ENCODE results near the gene GADD45A. TPM values are rescaled to one million over a fixed set of nuclear protein-coding genes. Genes with fewer than 3 reads are reported as not detected.
A peak's percentile ranks its signal among the peaks of the same experiment; 100 is the strongest.
"Not testable (repeated sequence)": the region's sequence is repeated elsewhere in the genome, so short reads cannot be mapped to it uniquely, and the experiment has no call there.

Gene GADD45A
- total RNA-seq, 1 donor from 2014 or later, result 10.9 TPM

DNA sequence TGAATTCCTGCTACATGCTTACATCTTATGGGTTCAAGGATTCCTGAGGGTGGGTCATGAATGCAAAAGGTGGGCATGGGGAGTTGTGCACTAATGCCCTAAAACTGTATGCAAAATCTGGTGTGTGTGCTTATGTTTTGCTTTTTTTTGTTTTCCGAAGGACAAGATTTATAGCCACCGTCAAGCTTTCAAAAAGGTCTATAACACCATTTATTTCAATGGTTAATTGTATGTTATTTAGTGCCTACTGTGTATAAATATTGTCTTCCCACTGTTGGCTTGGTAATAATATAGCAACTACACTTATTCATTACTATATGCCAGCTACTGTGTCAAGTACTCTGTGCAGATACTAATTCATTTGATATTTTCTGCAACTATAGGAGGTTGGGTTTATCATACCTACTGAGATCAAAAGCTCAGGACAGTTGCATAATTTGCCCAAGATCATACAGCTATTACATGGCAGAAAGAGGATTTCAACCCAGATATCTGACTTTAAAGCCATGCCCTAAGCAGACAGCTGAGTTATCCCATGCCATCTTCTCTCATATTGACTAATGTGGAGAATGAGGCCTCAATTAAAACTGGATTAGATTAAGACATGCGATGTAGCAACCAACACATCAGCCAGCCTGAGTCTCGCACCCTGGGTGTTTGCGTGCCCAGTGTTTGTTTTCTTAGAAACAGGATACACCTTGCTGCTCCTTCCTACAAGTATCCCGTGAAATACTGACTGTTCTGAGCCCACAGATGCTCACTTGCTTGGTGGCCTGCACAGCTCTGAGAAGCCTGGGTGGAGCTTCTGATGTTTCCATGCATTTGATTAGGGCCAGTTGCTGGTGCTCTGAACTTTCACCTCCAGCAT lies 34.6 kb downstream of the GADD45A start:
- peak in 1 of 2 donors; percentile 84 for DNase-seq (ENCODE audit: low read depth in 2 of 2)

DNA sequence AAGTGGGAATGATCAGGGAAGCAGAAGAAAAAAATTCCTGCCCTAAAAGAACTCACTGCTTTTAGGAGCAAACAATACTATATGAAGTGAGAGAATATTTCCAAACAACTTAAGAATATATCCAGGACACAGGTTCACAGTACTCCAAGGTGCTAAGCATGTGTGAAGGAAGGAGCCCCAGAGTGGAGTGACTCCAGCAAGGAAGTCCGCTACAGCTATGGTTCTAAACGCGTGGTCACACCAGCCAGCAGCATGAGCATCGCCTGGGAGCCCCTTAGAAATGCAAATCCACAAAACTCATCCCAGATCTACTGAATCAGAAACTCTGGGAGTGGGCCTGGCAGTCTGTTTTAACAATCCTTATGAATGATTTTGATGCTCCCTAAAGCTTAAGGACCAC lies 36.1 kb downstream of the GADD45A start:
- DNase-seq (ENCODE audit: low read depth in 2 of 2), result no peak

DNA sequence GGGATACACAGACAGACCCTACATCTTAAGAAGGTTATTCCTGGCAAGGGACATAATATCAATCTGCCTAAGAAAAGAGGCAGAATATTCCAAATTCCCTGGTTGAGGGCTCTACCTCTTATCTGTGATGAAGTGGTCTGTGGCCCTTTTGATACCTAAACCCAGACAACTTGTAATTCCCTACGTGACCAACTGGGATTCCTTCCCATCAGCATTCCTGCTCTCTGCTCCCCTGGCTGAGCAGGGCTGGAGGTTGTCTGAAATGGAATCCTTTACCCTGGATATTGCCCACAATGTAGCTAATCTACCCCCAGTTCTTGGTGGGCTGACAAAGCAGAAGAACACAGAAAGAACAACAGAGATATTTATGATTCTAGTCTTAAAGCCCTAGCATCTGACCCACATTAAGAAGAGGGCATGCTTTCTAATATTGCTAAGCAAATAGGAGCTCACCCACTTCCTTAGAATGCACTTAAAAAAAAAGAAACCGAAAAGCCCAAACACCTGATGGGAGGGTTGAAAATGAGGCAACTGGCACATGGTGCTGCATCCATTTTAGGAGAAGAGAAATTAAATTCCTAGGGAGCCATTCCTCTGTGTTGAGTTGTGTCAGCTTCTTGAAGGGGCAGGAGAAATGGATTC lies 36.8 kb downstream of the GADD45A start:
- no peak for DNase-seq (ENCODE audit: low read depth in 2 of 2)

DNA sequence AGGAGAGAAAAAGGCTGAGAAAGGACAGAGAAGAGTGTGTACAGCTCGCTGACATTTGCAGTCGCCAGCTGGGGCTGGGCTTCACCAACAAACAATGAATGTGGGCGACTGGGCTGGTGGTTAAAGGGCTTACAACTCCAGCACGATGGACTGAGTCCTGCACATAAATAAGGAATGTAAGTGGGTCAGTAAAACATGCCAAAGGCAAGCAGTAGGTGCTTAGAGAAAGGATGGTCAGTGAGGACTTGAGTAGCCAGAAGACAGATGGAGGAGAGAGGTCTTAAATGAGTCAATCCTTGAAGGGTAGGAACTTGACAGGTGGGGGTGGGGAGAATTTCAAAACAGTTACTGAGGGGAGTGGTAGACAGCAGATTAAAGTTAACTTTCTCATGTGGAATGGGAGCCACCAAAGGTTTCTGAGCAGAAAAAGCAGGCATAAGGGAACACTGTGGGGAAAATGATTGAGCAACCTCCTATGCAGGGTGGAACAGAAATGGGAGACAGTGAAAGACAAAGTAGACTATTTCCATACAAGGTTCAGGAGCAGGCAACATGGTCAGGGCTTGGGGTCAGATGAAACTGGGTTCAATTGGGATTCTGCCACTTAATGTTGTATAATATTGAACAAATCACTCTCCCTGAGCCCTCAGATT lies 37.4 kb downstream of the GADD45A start:
- no peak for DNase-seq (ENCODE audit: low read depth in 2 of 2)

DNA sequence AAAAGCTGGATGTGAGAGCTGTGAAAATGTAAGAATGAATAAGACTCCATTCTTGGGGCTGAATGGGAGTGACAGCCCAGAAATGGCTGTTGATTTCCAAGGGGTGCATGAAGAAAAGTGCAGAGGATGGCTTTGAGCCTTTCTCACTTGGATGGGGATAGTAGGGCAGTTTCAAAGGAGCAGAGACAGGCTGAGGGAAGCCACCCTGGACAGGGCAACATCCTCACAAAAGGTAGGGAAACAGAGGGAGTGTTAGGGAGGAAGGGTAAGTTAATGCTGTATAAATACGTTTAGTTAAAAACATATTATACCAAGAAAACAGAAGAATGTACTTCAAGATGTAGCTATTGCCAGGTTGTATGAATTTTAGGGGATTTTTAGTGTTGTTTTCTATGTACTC lies 38.1 kb downstream of the GADD45A start:
- no peak for DNase-seq (ENCODE audit: low read depth in 2 of 2)

DNA sequence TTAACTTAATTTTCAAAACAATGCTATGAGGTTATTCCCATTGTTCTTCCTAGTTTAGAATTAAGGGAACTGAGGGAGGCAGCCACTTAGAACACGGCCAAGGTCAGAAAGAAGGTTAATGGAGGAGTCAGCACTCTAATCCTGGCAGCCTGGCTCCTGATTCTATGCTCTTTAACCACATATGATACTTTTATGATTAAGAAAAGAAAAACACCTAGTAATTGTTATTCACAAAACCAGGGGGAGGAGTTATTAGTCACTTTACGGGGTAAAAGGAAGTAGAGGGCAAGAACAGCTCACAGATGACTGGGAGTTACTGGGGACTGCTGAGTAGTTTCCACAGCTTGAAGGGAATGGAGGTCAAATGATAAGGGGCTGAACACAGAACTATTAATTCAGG lies 38.6 kb downstream of the GADD45A start:
- DNase-seq (ENCODE audit: low read depth in 2 of 2), result peak; percentile 50 to 95

DNA sequence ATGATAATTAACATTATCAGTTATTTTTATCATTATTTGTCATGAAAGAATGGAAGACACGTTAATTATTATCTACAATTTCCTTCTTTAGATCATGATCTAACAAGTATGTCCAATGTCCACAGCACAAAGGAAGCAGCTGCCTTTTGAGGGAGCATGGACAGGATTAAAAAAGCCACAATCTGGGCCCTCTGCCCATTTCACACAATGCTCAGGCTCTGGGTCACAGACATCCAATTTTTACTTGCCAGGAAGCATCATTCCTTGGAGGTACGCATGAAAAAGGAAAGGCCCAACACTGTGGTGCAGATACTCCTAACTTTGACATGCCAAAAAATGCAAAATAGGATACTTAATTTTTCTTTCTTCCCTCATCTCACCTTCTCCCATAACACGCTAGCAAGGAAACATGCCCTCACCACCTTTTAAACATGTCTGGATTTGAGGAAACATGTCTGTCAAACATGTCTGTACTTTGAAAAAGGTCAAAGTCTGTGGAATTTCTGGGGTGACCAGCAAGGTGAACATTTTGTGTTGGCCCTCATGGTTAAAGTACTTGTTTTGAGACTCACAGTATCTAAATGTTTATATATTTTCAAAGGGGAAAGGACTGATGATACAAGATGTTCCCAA lies 40.0 kb downstream of the GADD45A start:
- DNase-seq (ENCODE audit: low read depth in 2 of 2), result peak; percentile 66 to 98

DNA sequence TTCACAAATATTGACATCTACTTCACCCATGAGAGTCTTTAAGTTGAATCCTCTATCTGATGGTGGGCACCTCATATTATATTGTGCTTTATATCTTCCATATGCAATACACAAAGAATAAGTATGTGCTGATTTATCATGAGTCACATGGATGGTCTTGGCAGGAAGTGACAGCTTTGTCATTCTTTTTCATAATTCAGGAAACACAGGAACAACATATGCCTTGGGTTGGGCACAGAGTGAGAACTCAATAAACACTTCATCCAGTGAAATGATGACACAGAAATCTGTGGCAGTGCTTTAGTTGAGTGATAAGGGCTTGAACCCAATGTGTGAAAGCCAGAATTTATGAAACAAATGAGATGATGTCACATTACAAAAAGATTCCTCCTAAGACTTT lies 41.2 kb downstream of the GADD45A start:
- DNase-seq (ENCODE audit: low read depth in 2 of 2), result peak; percentile 55 to 92

DNA sequence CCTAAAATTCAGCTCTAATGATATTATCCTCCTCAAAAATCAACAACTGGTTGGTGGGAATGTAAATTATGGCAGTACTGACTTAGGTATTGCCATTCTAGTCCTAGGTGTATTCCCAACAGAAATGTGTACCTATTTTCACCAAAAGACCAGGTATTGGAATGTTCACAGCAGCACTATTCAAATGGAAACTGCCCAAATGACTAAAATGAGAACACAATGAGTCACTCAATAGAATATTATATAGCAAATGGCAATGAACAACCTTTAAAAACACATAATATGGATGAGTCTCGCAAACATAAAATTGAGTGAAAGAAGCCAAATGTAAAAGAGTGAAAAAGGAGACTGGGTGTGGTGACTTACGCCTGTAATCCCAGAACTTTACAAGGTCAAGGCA lies 44.9 kb downstream of the GADD45A start:
- no peak for DNase-seq (ENCODE audit: low read depth in 2 of 2)

DNA sequence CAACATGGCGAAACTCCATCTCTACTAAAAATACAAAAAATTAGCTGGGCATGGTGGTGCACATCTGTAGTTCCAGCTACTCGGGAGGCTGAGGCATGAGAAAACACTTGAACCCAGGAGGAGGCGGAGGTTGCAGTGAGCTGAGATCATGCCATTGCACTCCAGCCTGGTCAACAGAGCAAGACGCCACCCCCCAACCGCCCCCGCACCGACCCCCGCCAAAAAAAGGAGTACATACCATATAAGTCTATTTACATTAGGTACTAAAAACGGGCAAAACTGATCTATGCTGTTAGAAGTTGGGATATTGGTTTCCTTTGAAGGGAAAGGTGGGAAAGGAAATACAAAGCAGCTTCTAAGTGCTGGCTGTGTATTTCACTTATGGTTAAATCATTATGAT lies 45.3 kb downstream of the GADD45A start:
- not testable (repeated sequence) for DNase-seq (ENCODE audit: low read depth in 2 of 2)

DNA sequence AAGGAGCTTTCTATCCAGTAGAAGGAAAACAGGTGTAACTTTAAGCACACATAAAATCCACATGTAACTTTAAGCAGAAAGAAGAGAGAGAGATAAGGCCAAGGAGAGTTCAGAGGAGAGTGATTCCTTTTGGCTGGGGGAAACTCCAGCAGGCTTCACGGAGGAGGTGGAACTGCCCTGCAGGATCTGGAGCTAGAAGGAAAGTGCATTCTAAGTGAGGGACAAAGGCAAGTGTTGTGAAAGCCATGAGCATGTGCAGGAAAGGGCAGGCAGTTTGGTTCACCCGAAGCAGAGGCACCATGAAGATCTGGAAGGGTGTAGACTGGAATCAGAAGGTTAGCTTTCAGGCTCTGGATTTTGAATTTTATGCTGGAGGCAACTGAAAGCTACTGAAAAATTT lies 46.3 kb downstream of the GADD45A start:
- no peak for DNase-seq (ENCODE audit: low read depth in 2 of 2)

DNA sequence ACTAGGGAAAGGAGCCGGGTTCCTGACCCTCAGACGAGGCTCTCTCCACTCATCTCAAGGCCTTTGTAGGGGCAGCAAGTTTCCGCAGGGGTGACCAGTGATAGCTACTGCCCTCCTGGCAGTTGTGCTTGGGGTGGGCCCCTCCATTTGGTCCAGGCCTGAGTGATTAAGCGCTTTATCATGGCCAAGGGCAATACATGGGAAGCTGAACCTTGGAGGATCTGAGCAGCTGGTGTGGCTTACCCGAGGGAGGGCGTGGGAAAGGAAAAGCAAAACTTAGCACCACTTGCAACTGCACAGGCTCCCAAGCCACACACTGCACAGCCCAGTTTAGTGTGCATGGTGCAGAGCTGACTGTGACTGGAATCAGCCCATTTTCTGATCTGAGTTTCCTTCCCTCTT lies 47.8 kb downstream of the GADD45A start:
- peak; percentile 51 to 97 for DNase-seq (ENCODE audit: low read depth in 2 of 2)

DNA sequence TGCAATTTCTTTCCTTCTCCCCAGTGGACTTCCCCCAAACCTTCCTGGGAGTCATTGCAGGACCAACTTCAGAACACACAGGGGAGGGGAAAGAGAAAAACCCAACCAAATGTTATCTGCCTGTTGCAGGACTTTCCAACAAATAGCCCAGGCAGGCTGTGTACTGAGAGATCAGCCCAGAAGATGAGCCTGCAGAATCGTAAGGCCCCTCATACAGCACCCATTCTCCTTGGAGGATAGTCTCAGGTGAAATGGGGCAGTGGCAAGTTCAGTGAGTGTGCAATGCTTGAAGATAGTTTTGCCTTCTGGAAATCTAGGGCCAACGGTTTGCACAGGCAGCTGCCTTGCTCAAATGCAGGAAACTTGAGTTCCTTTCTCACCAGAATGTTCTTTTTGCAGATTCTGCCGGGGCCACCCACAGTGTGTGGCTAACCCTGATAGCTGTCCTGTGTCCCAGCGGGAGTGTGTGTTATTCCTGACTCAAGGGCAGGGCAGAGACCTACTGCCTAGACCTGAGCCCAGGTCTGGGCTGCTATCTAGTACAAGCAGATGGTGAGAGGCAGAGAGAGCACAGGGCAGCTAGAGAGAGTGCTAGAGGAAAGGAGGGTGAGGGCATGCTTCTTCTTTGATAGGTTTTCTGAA lies 48.8 kb downstream of the GADD45A start:
- no peak for DNase-seq (ENCODE audit: low read depth in 2 of 2)

DNA sequence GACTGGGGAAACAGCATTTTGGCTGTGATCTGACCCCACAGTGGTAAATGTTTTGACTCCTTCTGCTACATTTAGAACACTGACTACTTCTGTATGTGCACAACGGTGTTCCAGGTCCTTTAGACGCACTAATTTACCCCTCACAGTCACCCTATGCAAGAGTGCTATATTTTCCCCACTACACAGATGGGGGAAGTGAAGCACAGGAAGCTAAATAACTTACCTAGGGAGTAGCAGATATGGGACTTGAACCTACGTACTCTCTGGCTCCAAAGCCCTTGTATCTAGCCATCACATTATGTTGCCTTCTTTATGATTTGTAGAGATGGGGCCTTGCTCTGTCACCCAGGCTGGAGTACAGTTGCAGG lies 49.3 kb downstream of the GADD45A start:
- no peak for DNase-seq (ENCODE audit: low read depth in 2 of 2)

DNA sequence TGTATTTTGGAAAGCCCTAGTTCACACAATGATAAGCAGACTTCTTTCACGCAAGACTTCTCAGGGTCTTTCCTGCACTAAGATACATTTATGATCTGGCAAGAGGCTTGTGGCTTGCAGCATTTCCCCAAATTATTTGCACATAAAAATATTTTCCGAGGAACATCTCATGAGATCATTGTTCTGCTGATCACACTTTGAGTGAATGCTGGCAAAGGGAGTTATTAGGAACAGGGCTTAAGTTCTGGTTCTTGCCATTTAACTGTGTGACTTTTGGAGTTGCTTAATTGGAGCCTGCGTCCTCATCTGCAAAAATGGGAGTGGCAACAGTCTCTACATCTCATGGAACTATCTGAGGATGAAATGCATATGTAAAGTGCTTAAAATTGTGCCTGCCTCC lies 50.2 kb downstream of the GADD45A start:
- no peak for DNase-seq (ENCODE audit: low read depth in 2 of 2)

DNA sequence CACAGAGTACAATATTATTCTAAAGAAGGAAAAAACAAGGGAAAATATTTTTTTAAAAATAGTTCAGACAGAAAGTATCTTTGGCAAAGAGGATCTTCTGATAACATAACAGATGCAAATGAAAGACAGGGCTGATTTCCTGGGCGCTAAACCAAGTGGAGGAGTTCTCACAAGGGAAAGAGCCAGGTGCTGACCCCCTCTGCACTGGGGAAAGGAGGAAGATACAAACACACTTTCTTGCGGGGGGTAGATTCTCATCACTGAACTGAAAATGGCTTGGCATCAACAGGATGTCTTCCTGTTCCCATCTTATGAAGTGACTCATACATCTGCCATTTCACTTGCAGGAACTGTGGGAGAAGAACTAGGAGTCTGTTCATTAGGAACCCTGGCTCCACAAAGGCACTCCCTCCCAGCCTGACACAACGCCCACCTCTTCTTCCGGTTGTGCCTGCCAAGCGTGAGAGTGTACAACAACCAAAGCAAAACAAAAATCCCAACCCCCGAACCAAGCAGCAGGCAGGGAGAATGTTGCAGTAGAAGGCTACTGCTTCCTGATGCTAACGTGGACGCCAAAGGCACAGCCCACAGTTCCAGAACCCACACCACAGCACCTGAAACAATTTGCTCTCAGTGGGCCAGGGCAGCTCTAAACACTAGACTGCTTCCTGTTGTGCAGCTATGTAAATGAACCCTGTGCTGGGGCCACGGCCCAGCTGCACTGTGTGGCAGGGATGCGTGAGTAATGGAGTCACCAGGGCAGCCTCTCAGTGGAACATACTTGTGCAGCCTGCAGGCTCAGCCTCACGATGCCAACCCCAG lies 51.0 kb downstream of the GADD45A start:
- peak; percentile 98 for DNase-seq (ENCODE audit: low read depth in 2 of 2)

DNA sequence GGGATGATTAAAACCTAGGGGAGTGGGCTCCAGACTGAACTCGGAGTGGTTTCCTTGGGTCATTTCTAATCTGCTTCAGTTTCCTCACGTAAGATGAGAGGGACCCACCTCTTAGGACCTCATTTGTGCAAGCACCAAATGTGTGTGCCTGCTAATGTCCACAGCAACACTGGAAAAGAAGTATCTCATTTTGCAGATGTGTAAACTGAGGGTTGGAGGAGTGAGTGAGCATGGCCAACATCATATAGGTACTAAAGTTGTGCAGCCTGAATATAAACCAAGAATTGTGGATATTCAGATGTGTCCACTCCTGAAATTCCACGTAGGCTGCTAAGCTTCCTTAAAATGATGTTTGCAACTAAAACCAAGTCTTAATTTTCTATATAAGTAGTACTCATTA lies 51.7 kb downstream of the GADD45A start:
- DNase-seq (ENCODE audit: low read depth in 2 of 2), result no peak

DNA sequence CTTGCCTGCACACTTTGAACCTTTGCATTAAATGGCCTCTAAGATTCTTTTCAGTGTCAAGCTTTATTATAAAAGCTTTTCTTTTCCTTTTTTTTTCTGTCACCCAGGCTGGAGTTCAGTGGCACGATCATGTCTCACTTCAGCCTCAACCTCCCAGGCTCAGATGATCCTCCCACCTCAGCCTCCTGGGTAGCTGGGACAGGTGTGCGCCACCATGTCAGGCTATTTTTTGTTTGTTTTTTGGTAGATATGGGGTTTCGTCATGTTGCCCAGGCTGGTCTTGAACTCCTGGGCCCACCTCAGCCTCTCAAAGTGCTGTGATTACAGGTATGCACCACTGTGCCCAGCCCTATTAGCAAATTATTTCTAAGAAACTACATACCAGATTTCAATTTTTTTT lies 52.9 kb downstream of the GADD45A start:
- DNase-seq (ENCODE audit: low read depth in 2 of 2), result no peak
